GM19438 (cell line): ENCODE results near the gene TSGA10IP.

ENCODE experiments used
- ATAC-seq: cut with Tn5 transposase; IDR thresholded peaks from one replicate; pipeline ENCODE4 v1.9.1; 2021; ENCODE audit warnings: low read depth; ENCODE audit not compliant: unreplicated experiment

TSGA10IP gene

DNA sequence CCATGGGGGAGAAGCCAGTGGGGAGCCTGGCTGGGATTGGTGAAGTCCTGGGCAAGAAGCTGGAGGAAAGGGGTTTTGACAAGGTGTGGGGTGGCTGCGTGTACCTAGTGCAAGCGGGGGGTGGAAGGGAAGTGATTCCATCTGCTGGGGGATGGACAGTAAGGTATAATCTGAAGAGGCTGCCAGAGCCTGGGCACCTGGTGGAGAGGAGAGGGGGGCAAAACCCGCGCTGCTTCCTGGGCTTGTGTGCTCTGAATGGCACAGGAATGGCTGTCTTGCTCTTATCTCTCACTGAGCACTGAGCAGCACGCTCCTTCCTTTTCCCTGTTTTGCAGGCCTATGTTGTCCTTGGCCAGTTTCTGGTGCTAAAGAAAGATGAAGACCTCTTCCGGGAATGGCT, 58.0 kb downstream of the TSGA10IP start:
- no peak for ATAC-seq

DNA sequence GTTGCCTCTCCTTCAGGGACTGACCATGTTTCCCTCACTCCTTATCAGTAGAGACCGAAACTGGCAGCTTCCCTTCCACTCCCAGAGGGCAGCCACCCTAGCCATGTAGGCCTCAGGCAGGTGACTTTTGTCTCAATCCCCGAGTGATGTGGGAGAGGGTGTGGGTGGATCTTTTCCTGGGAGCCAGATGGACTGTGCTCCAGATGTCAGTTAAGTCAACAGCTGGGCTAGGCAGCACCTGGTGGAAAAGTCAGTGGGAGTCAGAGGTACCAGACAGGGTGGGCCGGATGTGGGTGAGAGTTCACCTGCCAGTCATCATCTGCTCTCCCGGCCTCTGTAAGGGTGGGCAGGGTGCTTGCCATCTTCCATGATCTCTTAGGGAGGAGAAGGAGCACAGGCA, 58.9 kb downstream of the TSGA10IP start:
- no peak for ATAC-seq

DNA sequence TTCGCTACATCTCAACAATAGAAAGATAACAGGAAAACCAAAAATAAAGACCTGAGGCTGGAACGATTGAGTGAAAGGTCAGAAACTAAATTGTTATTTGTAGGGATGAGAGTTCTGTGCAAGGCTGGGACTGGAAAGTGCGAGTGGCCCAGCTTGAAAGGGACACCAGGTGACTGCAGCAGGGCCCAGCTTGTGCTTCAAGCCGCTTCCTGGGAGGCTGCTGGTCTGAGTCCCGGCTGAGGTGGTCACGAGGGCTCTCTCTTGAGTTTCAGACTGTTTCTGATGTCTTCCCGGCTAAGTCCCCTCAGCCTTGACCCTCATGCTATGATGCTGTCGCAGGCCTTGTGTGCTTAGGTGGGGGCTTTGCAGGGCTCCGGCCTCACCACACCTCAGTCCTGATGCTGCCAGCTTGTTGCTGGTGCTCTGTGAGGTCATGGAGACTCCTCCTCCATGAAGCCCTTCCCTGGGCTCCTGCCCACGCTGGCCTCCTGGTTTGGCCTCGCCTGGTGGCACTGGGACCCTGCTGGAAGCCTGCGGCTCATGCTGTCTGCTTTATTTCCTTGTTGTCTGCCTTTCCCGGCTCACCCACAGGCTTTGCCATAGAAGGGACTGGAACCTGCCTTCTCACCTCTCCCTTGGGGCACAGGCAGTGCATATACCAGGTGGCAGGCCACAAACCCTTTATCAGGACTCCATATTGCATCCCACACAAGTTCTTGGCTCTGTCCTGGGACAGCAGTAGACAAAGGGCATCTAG, 61.0 kb downstream of the TSGA10IP start:
- no peak for ATAC-seq

DNA sequence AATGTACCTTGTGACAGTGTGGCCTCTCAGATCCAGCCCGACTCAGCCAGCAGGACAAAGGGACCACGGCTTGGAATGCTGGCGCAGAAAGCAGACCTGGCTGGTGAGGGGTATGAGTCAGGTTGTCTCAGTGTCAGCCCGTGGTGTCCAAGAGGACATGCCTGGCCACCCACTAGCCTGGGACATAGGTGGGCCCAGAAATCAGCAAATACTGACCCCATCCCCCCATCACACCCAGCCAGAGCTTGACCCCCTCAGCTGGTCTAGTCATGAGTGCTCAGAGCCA, 61.6 kb downstream of the TSGA10IP start:
- ATAC-seq, result no peak

DNA sequence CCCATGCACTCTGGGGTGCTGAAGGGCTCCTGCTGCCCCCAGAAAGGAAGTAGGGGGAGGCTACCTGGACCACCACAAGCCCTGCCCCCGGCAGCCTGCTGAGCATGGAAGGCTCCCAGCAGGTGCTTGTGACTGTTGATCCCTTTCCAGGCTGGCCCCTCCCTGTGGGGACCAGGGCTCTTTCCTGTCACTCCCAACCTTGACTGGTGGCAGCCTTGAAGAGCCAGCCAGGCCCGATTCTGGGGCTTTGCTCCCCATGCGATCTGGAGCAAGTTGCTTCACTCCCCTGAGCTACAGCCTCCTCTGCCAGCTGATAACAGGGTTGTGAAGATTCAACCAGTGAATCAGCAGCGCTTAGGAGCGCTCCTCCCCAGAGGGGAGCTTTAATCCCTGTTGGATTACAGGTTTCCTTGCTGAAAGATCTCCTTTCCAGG, 61.9 kb downstream of the TSGA10IP start:
- ATAC-seq, result no peak

GRCh38 chr11:66008095-66008467, 62.8 kb downstream of the TSGA10IP start:
- no peak for ATAC-seq

- ATAC-seq, result no peak
These were observed 63.3 kb downstream of the TSGA10IP start for GRCh38 chr11:66008468-66009101.
